GM06990 (cell line): ENCODE measurements around the gene ATP2B3.

Experiments
- DNase-seq: peaks from one replicate; pipeline ENCODE4 v3.0.0-alpha.2; 2011; ENCODE audit not compliant: insufficient read length; ENCODE audit errors: extremely low read depth
- H3K27me3 ChIP-seq: replicated peaks from 2 replicates; pipeline ENCODE4 v1.6.0; 2011; ENCODE audit warnings: low read length; ENCODE audit not compliant: control insufficient read depth, insufficient read depth
- H3K36me3 ChIP-seq: 2 replicates; pipeline ENCODE4 v1.5.1; 2011; ENCODE audit warnings: low read length; ENCODE audit not compliant: control insufficient read depth, insufficient read depth
- H3K4me3 ChIP-seq: replicated peaks from 2 replicates; pipeline ENCODE4 v1.5.1; 2011; ENCODE audit warnings: low read depth, mild to moderate bottlenecking, control low read depth, low read length
- TF ChIP-seq, protein P1 (sequence below): IDR thresholded peaks from 2 replicates; pipeline ENCODE4 v1.5.1; 2011; ENCODE audit warnings: low read length, control low read depth, mild to moderate bottlenecking, inconsistent platforms; ENCODE audit not compliant: insufficient read depth, poor library complexity, severe bottlenecking

ATP2B3 gene

DNA sequence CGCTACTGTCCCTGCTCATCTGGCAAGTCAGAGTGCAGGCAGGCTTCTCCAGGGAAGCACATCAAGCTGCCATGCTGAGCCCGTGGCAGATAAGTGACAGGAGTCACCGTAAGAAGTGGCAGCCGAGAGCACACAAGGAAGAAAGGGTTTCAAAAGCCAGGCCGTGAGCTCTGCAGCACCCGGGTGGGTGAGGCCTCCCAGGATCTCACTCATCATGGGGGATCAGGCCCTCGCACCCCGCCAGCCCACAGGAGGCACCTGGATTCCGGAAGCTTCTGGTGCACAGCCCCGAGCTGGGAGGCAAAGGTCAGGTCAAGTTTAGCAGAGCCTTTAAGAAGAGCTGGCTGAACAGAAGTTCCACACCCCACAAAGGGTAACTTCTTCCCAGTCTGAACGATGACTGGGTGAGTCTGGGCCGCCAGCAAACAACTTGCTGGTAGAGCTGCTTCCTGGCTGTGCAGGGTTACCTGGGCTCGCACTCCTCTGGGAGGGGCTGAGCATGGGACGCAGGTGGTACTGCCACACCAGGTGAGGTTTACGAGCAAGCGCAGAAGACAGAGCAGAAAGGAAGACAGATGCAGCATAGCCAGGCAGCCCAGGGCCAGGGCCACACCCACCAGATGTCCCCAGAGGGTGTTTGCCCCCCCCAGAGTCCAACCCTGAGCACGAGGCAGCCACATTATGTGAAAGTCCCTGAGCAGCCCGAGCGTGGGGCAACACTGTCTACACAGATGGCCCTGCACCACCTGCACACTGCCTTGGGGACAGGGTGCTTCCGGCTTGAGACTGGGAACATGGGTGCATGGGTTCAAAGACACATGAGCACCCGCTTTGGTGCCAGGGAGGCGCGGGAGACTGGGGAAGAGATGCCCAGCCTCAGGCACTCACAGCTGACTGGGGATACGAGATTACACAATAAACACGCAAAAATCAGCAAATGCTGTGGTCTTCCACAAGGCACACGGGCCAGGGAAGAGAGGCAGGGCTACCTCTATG lies 73.8 kb downstream of the ATP2B3 start:
- H3K36me3 ChIP-seq = peaks cover 5% of the 10 kb centered on the region; the same call in 1 of the 2 replicates
- no peak overlapping the region for H3K4me3 ChIP-seq
- TF ChIP-seq, protein P1, sequence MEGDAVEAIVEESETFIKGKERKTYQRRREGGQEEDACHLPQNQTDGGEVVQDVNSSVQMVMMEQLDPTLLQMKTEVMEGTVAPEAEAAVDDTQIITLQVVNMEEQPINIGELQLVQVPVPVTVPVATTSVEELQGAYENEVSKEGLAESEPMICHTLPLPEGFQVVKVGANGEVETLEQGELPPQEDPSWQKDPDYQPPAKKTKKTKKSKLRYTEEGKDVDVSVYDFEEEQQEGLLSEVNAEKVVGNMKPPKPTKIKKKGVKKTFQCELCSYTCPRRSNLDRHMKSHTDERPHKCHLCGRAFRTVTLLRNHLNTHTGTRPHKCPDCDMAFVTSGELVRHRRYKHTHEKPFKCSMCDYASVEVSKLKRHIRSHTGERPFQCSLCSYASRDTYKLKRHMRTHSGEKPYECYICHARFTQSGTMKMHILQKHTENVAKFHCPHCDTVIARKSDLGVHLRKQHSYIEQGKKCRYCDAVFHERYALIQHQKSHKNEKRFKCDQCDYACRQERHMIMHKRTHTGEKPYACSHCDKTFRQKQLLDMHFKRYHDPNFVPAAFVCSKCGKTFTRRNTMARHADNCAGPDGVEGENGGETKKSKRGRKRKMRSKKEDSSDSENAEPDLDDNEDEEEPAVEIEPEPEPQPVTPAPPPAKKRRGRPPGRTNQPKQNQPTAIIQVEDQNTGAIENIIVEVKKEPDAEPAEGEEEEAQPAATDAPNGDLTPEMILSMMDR = no peak
- DNase-seq = no peak
- H3K27me3 ChIP-seq = no peaks in the 10 kb centered on the region

DNA sequence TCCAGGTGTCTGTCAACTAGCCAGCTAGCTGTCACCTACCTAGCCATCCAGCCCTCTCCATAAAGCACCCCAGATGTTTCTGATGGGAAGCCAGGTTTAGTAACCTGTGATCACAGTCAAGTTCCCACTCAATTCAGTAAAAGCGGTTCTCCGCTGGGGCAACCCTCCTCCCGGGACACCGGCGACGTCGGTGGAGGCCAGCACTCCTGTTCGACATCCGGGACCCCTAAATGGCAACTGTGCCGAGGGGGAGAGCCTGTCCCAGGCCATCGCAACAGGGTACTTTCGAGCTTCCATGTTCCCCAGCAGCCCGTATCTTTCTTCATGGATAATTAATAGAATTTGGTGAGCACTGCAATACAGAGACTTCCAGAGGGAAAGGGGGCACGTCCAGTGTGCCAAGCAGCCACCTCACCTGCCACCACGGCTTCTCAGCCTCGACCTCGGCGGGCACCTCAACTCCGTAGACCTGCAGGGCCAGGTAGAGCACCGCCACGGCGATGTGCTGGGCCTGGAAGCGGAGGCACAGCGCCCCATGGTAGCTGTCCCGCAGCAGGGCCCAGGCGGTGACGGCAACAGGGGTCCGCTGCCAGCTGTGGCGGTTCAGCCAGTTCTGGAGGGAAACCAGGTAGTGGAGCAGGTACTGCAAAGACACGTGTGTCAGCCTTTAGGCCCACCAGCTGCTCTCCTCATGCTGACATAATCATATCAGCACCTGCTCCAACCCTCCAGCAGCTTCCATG lies 74.8 kb downstream of the ATP2B3 start:
- Histone ChIP-seq H3K4me3 (no peak overlapping the region), H3K36me3 (peaks cover 5% of the 10 kb centered on the region; the same call in 1 of the 2 replicates), H3K27me3 (no peaks in the 10 kb centered on the region)
- no peak for DNase-seq
- TF ChIP-seq, protein P1 = no peak

DNA sequence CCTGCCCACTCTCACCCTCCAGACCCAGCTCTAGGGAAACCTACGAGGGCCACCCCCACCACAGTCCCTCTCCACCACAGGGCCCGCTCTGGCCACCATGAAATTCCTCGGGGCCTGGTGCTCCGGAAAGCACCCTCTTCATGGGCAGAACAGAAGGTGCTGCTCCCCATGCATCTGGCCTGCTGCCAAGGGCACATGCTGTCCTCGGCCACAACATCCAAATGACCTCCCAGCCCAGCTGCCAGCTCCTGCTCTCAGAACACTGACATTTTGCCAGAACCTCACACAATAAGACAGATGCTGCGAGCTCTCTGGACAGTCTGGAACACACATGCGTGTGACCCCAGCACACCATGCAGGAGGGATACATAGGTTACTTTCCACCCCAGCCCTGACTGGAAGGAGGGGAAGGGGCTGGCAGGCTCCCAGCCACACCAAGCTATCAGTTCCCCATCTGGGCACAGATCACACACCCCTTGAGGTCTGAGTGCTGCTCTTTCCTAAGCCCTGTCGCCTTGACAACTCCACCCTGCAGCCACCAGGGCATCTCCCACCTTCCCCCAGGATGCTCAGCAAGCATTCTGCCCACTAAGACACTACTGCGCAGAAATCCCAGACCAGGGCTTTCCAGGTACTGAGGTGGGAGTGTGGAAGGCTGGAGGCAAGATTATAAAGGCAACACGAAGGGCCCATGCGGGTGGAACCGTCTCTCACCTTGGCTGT lies 75.7 kb downstream of the ATP2B3 start:
- TF ChIP-seq, protein P1 = no peak
- DNase-seq = no peak
- Histone ChIP-seq H3K27me3 (no peaks in the 10 kb centered on the region), H3K36me3 (peaks cover 5% of the 10 kb centered on the region; the same call in 1 of the 2 replicates), H3K4me3 (no peak overlapping the region)

DNA sequence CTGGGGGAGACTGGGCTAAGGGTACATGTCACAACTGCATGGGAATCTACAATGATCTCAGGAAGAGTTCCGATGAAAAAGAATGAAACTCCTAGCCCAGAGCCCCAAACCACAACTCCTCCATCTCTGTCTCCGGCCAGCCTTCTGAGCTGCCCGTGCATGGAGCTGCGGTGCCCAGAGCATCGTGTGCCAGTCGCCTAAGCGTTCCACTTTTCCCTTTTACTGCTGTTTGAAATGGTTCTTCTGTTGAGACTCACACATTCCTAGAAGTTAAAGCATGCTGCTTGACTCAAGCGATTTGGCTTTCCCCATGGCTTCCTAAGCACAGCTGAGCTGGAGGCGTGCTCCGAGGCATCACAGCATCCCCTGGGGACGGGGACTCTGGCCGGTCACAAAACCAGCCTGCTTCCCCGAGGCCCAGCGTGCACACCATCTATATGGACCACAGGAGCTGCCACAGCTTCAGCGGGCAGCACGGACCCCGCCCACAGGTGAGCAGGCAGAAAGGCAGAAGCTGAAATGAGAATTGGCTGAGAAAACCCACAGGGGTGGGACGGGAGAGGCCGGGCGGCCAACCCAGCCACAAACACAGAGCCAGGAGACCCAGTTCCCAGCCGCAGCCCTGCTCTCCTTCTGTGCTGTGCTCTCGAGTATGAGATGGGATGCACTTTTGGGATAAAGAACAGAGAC lies 76.5 kb downstream of the ATP2B3 start:
- Histone ChIP-seq H3K27me3 (no peaks in the 10 kb centered on the region), H3K36me3 (peaks cover 5% of the 10 kb centered on the region; the same call in 1 of the 2 replicates), H3K4me3 (no peak overlapping the region)
- no peak for DNase-seq
- TF ChIP-seq, protein P1 = no peak

DNA sequence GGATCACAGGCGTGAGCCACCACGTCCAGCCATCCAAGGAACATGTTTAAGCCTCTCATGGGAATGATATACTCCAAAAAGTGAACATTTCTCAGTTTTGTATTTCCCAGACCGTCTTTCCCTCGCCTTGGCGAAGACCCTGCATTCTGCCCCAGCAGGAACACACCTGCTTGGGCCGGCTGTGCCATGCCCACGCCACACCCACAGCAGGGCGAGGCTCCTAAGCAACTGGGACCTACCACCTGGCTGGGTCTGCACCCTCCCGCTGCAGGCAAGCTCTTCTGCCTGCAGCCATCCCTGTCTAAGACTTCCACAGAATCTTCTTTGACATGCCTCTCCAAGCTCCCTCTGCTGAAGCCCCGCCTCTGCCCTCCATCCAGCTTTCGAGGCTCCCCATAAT lies 77.9 kb downstream of the ATP2B3 start:
- Histone ChIP-seq H3K4me3 (no peak overlapping the region), H3K36me3 (peaks cover 5% of the 10 kb centered on the region; the same call in 1 of the 2 replicates), H3K27me3 (no peaks in the 10 kb centered on the region)
- TF ChIP-seq, protein P1 = no peak
- DNase-seq = no peak
